DMS 273 (cell line): Measurements from ENCODE around the gene KCNMA1.
"Not testable (repeated sequence)": the region's sequence is repeated elsewhere in the genome, so short reads cannot be mapped to it uniquely, and the experiment has no call there.

Source experiments
- DNase-seq: peaks from one replicate; lab custom pipeline; 2025; ENCODE audit not compliant: unreplicated experiment; lab: John Stamatoyannopoulos, UW

The KCNMA1 gene

DNA sequence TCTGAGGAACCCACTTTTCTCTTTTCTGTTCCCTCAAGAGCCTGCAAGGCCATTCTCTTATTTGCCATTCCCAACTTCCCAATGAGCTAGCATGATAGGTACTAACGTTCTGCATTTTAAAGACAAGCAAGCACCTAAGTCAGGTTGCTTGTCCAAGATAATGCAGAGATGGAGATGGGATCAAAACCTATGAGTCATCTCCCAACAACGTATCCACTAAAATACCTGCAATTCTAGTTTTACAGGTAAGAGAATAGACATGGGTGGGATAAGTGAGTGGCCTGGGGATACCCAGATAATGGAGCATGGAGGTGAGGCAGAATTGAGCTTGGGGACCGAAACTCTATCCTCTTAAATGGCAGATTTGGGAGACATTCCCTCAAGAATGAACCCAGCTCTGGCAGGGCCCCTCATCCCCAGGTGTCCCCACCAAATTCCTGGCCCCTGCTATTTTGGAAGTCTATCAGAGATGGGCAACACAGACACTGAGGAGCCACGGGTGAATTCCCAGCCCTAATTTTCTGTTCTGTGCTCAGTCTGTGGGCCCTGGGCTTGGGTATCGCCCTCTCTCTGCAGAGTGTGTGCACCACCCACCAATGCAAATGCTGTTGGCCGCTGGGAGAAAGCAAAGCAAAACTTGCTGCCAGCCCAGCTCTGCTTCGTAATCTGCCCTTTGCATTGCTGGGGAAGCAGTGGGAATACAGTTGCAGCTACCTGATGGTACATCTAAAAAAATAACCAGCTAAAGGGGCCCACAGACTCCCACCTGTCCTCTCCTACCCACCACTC lies 98.3 kb downstream of the KCNMA1 start:
- DNase-seq, result no peak

DNA sequence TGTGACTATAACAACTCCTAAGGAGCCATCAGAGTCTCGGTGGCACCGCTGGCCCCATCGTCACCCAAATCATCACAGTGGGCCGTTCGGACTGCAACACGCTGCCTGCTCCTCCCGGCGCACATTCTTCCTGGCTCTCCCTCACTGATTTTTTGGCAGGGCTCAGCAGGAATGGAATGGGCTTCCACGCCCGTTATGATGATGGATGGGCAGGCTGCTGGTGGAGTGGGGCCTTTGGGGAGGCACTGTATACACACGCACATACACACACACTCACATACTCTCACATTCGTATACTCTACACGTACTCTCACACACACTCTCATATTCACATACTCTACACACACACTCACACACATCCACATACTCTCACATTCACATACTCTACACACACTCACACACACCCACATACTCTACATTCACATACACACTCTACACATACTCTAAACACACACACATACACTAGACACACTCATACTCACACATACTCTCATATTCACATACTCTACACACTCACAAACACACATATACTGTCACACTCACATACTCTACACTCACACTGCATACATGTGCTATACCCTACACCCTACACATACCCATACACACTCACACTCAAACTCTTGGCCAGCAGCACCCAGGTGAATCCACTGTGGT lies 99.8 kb downstream of the KCNMA1 start:
- no peak for DNase-seq

DNA sequence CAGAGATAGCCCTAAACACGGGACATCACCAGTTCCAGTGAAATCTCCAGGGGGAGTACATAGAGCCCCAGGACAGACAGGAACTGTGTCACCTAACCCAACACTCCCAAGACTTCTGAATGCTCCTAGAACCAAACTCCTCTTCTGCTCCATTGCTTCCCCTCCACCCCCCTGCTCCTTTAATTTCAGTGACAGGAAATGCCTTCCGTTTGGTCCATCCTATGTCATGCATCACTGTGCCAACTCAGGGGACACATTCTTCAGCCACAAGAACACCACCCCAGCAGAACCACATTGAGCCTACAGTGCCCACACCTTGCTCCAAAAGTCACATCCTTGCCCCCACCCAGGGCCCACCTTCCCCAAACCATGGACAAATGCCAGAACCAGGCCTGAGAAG lies 100.5 kb downstream of the KCNMA1 start:
- no peak for DNase-seq

DNA sequence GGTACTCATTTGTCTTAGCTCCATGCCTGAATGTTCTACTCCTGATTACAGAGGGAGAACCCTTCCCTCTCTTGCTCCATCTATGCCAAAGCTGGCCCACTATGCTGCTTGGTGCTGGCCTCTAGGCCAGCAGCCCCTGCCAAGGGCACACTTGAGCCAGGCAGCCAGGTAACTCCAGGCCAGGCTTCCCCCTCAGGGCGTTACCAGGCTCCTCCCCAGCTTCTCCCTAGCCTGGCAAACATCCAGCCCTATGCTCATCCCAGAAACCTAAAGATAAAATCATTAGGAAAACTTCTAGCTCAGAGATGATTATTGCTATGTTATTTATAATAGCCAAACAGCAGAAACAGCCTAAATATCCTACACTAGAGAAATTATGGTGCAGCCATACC lies 103.7 kb downstream of the KCNMA1 start:
- peak; percentile 17 for DNase-seq

DNA sequence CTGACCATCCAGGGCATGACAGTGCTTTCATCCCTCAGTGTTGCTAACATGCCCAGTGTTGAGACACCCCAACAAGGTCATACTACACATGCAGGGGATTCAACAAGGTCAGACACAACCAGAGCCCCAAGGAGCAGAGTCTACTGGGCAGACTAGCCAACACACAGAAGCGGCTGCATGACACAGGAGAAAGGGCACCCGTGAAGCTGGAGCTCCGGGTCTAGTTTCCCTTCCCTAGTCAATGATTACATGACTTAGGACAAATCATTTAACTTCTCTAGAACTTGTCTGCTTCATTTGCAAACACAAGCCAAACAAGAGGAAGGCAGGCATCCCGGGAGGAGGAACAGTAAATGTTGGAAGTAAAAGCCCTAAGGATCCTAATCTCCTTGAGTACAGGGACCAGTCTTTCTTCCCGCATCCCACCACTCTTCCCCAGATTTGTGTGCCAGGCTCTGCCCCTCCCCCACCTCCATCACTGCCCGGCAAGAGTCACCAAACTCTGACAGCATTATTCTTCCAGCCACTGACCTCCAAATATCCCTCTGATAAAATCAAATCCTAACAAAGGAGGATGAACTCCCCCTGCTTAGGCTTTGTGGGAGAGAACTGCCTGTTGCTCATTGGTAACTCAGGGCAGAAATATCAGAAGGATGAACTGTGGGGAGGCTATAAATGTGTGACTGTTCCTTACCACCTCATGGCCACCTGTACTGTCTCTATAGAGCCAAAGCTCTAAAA lies 104.3 kb downstream of the KCNMA1 start:
- no peak for DNase-seq

DNA sequence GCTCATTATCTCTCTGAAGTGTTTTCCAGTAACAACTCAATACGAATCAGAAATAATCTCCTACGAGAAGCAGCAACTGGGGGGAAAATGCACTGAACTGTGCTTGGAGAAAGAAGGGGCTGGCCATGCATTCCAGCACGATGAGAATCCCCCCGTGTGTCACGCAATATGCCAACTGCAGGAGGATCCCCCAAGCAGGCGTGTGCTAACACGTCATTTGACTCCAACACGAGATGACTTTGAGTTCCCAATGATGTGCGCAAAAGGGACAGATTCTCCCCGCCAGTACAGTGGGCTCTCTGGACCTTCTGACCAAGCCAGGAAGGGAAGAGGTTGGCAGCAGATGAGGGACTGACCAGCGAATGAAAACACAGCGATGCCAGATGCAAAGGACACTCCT lies 105.5 kb downstream of the KCNMA1 start:
- DNase-seq, result no peak

DNA sequence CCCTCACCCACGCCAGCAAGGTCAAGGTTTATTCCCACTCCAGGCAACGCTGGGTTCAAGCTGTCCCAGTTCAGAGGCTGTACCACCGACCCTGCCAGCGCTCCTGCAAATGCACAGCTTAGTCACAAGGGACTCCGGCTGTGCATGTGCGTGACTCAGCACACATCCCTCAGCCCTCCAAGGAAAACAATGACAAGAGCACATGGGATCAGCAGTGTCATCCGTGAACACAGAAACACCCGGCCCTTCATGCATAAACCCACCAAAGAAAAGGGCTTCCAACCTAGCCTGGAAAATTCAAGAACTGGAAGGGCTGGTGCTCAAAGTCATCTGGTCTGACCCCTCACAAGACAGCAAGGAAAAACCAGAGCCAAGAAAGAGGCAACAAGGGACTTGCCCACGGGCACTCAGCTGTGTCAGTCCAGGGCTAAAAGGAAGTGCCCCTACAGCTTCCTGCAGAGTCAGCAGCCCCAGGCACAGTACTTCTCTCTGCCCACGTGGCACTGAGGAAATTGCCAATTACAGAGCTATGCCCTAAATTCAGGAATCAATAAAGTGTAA lies 106.1 kb downstream of the KCNMA1 start:
- DNase-seq, result peak; percentile 27

DNA sequence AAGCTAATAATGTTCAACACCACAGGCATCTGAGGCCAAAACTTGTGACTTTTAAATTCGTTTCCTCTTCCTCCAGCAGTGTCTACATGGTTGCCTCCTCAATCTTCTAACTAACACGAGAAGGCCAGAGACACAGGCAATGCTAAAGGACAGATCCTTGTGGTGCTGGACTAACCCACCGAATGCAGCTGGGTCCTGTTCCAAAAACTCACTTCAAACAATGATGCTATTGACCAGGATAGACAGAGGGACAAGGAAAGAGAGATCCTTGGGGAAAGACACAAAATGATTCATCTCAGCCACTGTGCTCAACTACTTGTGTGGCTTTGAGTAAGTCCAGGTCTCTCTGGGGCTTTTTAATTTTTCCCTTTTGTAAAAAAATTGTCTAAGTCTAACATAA lies 107.6 kb downstream of the KCNMA1 start:
- no peak for DNase-seq

DNA sequence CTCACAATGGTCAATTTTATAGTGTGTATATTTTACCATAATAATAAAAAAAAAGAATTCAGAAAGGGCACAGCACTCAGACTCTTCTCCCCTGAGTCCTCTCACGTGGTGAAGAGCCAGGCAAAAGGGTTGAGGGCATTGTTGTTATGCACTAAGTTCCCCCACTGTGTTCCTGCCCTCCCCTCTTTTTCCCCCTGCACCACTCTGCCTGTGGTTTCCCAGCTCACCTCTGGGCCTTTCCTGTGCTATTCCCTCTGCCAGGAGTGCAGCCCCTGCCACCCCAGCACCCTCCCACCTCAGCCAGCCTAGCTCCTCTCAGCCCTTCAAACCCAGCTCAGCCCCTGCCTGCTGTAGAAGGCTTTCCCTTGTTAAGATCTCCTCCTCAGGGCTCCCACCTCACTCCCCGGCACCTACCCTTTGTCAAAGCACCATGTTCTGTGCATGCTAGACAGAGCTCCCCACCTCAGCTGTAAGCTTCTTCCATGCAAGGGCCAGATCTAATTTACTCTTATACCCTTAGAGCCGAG lies 108.5 kb downstream of the KCNMA1 start:
- DNase-seq, result no peak

DNA sequence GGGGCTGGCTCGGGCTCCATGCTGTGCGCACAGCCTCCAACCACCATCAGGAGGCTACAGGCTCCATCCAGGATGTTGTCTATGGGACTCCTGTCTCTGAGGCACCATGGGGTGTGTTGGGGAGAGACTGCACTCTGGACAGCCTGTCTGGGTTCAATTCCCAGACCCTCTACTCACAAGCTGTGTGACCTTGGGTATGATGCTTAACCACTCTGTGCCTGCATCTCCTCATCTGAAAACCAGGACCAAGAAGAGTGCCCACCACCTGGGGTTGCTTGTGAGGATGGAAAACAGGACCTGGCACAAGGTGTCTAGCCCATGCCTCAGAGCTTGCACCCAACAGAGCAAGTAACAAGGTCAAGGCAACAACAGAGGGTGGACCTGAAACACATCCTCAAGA lies 109.8 kb downstream of the KCNMA1 start:
- DNase-seq, result no peak

DNA sequence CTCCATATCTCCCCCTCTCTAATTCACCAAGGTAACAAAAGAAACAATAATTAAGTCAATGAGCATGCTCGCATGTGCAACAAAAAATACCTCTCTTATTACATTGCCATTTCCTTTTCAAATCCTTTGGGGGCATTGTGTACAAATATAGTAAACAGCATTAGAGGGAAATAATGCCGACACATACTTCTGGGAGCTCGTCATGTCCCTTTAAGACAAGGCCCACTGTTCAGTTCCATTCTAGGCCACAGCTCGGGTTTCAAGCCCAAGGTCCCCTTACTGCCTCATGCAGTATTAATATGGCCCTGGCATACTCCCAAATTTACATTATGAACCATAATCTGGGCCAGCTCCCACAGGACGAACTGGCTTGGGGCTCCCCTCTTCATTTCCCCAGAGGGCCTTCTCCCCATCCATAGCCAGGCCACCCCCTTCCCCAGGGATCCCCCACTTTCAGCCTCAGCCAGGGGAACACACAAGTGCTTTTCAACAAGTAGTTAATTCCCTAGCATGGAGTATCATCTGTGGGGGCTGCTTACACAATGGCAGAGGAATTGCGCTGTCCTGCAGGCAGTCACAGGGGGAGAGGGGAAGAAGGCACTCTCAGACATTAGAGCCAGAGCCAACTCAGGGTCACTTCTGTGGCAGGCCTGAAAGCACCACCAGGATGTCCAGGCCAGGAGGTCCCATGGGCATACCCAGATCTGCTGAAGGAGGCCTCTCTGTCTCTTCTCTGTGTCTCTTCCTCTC lies 110.6 kb downstream of the KCNMA1 start:
- peak; percentile 27 for DNase-seq

DNA sequence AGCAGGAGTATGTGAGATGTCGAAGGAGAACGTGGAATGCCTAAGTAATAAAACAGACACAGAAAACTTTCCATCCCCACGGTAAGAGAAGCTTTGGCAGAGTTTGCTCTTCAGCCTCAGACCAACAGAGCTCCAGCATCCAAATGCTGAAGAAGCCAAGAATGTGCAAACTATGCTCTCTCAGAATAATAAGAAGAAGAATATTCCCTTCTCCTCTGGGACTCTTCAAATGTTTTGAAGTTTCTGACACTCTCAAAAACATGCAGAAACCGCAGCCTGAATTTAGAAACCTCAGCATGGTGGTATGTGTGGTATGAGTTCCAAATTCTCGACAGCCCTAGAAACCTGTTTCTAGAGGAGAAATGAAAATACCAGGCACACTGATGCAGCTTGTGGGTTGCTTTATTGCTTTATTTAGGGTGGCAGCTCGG lies 113.3 kb downstream of the KCNMA1 start:
- no peak for DNase-seq

DNA sequence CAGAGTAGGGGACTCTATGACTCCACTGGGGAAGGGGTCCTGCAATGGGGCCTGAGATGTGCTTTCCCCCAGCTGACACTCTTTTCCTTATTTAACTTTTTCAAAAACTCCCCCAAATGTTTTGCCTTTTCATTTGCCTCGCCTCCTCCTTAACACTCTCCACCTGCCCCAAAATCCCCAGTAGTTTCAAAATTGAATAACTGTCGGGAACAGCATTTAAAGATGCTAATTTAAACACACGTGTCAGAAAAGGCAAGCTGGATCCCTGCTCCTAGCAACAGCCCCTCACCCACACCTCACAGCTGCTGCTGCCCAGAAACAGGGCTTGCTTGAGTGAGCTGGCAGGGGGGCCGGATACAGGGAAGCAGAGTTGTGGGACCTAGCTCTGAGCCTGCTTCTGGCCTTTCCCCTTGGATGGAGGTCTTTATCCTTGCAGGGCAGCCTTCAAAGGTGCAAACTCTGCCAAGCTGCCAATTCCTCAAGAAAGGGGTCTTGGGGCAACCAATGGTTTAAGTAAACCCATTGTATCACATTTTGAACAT lies 115.3 kb downstream of the KCNMA1 start:
- peak; percentile 43 for DNase-seq

DNA sequence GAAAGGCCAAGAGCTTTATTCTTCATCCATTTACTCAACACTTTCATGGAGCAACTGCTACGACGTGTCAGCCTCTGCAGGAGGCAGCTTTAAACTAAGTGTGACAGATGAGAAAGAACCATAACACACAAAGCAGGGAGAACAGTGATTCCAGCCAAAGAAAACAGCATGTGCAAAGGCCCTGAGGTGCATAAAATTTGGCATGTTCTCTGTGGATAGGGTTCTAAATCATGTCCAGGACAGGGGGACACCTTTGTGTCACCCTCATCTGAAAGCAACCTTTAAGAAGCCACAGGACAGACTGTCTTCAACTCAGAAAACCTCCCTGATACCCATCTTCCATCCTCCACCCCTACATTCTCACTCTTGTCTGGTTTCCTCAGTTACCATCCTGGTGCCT lies 116.6 kb downstream of the KCNMA1 start:
- DNase-seq, result no peak

DNA sequence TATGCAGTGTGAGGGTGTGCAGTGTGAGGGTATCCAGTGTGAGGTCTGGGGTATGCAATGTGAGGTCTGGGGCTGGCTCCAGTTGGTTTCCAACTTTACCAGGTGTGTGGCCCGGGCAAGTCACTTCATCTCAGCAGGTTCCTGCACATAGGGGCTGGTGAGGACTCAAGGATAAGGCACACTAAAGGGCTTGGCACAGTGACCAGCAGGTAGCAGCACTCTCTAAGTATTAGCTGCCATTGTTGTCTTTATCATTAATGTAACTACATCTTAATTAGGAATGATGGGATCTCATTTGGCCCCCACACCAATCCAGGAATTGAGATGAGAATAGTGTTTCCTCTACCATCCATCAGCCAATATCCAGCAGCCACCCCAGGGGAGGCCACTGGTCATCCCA lies 117.3 kb downstream of the KCNMA1 start:
- no peak for DNase-seq

DNA sequence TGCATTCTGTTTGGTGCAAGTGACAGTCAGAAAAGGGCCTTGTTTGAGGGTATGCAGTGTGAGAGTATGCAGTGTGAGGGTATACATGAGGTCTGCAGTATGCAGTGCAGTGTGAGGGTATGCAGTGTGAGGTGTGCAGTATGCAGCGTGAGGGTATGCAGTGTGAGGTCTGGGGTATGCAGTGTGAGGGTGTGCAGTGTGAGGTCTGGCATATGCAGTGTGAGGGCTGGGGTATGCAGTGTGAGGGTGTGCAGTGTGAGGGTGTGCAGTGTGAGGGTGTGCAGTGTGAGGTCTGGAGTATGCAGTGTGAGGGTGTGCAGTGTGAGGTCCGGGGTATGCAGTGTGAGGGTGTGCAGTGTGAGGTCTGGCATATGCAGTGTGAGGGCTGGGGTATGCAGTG lies 117.8 kb downstream of the KCNMA1 start:
- DNase-seq, result not testable (repeated sequence)

DNA sequence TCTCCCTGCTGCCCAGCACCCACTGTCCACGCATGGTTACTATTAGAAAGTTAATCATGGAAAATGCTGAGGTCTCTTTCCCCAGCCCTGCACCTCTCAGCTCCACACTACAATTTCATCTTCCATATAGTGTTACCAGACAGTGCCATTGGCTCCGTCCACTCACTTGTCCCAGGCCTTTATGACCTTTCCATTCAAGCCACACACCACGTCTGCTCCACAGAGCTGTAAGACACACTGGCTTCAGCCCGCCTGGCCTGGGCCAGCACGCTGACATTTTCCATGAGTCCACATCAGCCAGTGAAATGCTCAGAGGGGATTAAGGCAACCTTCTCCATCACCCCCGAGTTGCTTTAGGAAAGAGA lies 118.7 kb downstream of the KCNMA1 start:
- DNase-seq, result no peak

DNA sequence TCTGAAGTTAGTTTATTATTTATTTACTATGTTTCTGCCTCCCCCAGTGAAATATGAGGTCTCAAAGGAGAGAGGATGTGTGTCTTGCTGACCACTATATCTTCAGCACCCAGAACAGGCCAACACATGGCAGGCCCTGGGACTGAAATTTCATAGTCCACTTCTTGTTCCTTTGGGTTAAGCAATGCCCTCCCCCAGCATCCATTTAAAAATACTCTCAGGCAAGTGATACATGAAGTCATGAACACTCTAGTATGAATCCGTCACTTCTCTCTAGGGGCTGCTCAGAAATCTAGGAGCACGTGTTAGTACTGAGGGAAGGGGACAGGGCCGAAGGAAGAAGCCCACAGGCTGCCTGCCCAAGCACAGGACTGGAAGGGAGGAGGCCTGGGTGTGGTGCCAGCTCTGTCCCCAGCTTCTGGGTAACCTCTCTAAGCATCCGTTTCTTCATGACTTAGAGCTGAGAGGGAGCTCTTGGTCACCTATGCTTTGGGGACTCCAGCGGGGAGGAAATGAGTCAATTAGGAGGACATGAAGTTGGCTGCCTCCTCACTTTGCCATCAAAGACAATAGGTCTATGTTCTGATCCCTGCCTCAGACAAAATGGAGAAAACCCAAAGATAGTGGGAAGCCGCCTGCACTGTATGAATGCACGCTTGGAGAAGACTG lies 119.2 kb downstream of the KCNMA1 start:
- no peak for DNase-seq

DNA sequence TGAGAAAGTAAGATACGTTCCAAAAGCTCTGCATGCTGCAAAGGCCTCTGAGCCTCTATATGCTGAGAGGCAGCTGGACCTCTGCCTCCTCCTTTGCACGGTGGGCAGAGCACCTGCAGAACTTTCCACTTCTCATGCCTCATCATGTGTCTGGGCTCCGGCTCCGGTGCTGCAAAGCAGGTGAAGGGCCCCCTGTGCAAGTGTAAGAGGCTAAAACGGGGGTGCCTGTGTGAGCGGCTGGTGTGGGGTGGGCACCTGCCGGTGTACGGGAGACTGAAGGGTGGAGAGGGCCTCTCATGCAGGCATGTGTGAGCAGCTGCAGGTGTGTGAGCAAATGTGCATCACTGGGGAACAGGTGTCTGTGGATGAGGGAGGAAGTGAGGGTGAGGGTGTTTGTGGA lies 121.0 kb downstream of the KCNMA1 start:
- no peak for DNase-seq

DNA sequence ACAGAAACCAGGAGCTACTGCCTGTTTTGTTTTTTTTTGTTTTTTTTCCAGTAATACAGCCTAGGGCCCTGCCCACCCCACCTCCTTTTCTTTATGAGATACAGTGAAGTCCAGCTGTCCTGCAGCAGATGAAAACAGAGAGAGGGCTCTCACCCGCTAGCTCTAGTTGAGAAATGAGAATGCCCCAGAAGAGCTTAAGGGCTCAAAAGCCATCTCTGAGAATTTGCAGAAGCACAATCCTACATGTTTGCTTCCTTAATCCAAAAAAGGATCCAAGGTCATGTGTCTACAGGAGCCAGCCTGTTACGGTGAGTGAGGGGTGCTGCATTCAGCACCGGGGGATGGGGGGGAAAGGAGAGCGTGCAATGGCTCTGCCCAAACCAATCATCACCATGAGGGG lies 122.7 kb downstream of the KCNMA1 start:
- DNase-seq, result no peak
